Measurements from ENCODE around the gene TMEM63A.

- TF ChIP-seq, protein P1, sequence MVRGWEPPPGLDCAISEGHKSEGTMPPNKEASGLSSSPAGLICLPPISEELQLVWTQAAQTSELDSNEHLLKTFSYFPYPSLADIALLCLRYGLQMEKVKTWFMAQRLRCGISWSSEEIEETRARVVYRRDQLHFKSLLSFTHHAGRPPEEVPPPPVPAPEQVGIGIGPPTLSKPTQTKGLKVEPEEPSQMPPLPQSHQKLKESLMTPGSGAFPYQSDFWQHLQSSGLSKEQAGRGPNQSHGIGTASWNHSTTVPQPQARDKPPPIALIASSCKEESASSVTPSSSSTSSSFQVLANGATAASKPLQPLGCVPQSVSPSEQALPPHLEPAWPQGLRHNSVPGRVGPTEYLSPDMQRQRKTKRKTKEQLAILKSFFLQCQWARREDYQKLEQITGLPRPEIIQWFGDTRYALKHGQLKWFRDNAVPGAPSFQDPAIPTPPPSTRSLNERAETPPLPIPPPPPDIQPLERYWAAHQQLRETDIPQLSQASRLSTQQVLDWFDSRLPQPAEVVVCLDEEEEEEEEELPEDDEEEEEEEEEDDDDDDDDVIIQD (CRISPR knock-in tag; IDR thresholded peaks at IDR 0.05; ENCODE audit: low read depth) = no peak
- TF ChIP-seq JUND (CRISPR knock-in tag; IDR thresholded peaks at IDR 0.05) (no peak), ZFP36L1 (CRISPR knock-in tag; IDR thresholded peaks at IDR 0.05) (no peak), FOXK1 (CRISPR knock-in tag; IDR thresholded peaks at IDR 0.05; ENCODE audit: borderline replicate concordance, low read depth) (no peak), BHLHE40 (IDR thresholded peaks at IDR 0.05; ENCODE audit: low read length) (no peak), CTCF (CRISPR knock-in tag; IDR thresholded peaks at IDR 0.05) (no peak), EED (CRISPR knock-in tag; IDR thresholded peaks at IDR 0.05) (no peak), TBP (CRISPR knock-in tag; IDR thresholded peaks at IDR 0.05) (no peak), ZNF143 (CRISPR knock-in tag; IDR thresholded peaks at IDR 0.05) (no peak), GTF2F1 (IDR thresholded peaks at IDR 0.05; ENCODE audit: low read length) (no peak), NR2C2 (CRISPR knock-in tag; IDR thresholded peaks at IDR 0.05; ENCODE audit: borderline replicate concordance) (no peak), TOE1 (CRISPR knock-in tag; IDR thresholded peaks at IDR 0.05) (no peak)
- TF ChIP-seq, protein P2, sequence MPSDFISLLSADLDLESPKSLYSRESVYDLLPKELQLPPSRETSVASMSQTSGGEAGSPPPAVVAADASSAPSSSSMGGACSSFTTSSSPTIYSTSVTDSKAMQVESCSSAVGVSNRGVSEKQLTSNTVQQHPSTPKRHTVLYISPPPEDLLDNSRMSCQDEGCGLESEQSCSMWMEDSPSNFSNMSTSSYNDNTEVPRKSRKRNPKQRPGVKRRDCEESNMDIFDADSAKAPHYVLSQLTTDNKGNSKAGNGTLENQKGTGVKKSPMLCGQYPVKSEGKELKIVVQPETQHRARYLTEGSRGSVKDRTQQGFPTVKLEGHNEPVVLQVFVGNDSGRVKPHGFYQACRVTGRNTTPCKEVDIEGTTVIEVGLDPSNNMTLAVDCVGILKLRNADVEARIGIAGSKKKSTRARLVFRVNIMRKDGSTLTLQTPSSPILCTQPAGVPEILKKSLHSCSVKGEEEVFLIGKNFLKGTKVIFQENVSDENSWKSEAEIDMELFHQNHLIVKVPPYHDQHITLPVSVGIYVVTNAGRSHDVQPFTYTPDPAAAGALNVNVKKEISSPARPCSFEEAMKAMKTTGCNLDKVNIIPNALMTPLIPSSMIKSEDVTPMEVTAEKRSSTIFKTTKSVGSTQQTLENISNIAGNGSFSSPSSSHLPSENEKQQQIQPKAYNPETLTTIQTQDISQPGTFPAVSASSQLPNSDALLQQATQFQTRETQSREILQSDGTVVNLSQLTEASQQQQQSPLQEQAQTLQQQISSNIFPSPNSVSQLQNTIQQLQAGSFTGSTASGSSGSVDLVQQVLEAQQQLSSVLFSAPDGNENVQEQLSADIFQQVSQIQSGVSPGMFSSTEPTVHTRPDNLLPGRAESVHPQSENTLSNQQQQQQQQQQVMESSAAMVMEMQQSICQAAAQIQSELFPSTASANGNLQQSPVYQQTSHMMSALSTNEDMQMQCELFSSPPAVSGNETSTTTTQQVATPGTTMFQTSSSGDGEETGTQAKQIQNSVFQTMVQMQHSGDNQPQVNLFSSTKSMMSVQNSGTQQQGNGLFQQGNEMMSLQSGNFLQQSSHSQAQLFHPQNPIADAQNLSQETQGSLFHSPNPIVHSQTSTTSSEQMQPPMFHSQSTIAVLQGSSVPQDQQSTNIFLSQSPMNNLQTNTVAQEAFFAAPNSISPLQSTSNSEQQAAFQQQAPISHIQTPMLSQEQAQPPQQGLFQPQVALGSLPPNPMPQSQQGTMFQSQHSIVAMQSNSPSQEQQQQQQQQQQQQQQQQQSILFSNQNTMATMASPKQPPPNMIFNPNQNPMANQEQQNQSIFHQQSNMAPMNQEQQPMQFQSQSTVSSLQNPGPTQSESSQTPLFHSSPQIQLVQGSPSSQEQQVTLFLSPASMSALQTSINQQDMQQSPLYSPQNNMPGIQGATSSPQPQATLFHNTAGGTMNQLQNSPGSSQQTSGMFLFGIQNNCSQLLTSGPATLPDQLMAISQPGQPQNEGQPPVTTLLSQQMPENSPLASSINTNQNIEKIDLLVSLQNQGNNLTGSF (CRISPR knock-in tag; IDR thresholded peaks at IDR 0.05) = no peak
- TF ChIP-seq, protein P3, sequence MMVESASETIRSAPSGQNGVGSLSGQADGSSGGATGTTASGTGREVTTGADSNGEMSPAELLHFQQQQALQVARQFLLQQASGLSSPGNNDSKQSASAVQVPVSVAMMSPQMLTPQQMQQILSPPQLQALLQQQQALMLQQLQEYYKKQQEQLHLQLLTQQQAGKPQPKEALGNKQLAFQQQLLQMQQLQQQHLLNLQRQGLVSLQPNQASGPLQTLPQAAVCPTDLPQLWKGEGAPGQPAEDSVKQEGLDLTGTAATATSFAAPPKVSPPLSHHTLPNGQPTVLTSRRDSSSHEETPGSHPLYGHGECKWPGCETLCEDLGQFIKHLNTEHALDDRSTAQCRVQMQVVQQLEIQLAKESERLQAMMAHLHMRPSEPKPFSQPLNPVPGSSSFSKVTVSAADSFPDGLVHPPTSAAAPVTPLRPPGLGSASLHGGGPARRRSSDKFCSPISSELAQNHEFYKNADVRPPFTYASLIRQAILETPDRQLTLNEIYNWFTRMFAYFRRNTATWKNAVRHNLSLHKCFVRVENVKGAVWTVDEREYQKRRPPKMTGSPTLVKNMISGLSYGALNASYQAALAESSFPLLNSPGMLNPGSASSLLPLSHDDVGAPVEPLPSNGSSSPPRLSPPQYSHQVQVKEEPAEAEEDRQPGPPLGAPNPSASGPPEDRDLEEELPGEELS (CRISPR knock-in tag; IDR thresholded peaks at IDR 0.05) = no peak
Observed at GRCh38 chr1:225827076-225827475, 55.1 kb downstream of the TMEM63A start.

All from HepG2 (cell line).